ENCODE data around the gene PURB.
A peak's percentile ranks its signal among the peaks of the same experiment; 100 is the strongest.

- TF ChIP-seq CTCF (IDR thresholded peaks at IDR 0.05) (no peak), POLR2AphosphoS5 (IDR thresholded peaks at IDR 0.05; ENCODE audit: insufficient read depth in 1 of 2, low read depth in 1 of 2) (peak; percentile 84 to 93)
Observed at GRCh38 chr7:44847920-44848634, 37.3 kb downstream of the PURB start, which contains the start of gene H2AZ2.
